Stimulated activated CD4-positive, alpha-beta T cell treated with anti-CD3 and anti-CD28 coated beads, Interleukin-12 subunit alpha, Interleukin-12 subunit beta, amount 100 ng/mL, for 4 hours (primary cell): Measurements from ENCODE around the gene CASQ2.
"Not testable (repeated sequence)": the region's sequence is repeated elsewhere in the genome, so short reads cannot be mapped to it uniquely, and the experiment has no call there.

Experiments used
- DNase-seq: peaks from one replicate; pipeline ENCODE4 v3.0.0-alpha.2; 2020

Gene CASQ2

GRCh38 chr1:115768549-115768948, at the start of gene CASQ2:
Gene CASQ2, minus strand, starts transcription at chr1:115768714. Its CDS starts 173 bp downstream, at chr1:115768541.
- no peak for DNase-seq

- no peak for DNase-seq
Measured at GRCh38 chr1:115815694-115816093, 47.2 kb upstream of the CASQ2 start.

DNA sequence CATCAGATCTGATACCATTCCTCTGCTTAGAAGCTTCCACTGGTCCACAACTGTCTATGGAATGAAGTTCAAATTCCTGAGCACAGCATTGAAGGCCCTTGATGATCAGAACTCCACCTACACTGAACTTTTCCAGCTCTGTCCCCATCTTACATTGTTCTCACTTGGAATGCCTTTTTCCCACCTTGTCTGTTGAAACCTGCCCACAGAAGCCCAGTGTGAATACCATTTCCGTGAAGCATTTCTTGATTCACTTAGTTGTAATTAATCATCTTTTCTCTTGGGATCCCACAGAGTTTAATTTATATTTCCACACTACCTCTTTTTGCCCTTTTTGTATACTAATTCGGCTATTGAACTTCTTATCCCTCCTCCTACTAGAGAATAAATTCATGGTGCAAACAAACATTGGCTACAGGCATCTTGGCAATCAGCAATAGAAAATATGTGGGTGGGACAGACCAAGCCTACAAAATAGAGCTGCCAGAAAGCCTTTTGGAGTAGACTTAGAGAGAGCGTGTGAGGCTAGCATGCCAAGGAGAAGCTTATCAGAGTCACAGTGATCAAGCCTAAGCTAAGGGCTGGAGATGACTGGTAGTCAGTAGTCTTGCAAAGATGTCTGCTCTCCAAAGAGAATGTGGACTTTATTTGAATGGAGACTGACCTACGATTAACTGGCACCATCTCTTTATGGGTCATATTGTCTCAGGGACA, 46.3 kb upstream of the CASQ2 start:
- no peak for DNase-seq

- no peak for DNase-seq
Measured at GRCh38 chr1:115813727-115814126, 45.2 kb upstream of the CASQ2 start.

- DNase-seq: no peak
Measured at GRCh38 chr1:115811140-115811828, 42.8 kb upstream of the CASQ2 start.

DNA sequence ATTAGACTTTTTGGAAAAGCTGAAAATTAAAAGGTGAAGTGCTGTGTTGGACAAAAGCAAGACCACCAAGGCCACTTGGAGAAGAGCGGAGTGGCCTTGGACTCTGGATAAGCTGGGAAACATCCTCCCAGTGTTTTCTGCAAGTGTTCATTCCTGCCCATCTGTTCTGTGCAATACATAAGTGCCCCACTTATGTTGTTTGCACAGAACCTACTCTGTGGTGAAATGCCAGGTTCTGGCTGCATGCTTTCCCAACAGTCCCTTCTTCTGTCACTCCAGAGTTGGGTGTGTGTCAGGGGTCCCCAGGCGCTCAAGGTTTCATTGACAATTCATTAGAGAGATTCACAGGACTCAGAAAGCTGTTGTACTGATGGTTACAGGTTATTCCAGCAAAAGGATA, 42.1 kb upstream of the CASQ2 start:
- DNase-seq: no peak

DNA sequence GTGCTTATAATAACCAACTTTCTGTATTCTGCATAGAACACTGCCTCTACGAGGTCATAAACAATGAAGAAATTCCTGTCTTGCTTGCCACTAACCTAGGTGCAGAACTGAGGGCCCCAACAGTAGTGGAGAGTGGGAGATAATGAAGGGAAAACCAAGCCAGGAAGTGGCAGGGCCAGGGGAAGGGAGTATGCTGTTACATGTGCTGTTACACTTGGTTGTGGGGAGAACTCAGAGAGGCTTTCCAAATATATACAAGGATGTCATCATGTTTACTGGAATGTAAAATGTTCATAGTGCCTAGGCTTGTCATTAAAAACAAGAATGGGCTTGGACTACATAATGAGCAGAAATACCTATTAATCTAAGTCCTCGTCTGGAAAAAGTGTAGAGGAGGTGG, 41.3 kb upstream of the CASQ2 start:
- DNase-seq: no peak

DNA sequence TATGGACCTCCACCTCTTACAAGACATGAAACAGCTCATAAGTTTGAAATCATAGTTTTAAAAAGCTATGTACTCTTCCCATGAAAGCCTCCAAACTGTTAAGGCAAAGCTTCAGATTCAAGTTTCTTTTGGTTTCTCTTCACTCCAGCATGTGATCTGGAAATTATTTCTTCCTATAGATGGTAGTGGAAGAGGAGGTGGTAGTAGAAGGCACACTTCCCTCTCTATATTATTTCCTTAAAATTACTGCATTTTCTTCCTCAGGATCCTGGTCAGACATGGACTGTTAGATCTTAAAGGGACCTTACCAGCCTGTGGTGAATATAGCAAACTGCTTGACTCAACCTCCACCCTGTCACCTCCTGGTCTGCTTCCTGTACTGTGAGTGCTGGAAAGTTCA, 40.6 kb upstream of the CASQ2 start:
- no peak for DNase-seq

- no peak for DNase-seq
Measured at GRCh38 chr1:115807723-115808122, 39.2 kb upstream of the CASQ2 start.

- no peak for DNase-seq
Measured at GRCh38 chr1:115805597-115805996, 37.1 kb upstream of the CASQ2 start.

GRCh38 chr1:115802416-115802815, 33.9 kb upstream of the CASQ2 start:
- DNase-seq: no peak

- no peak for DNase-seq
Measured at GRCh38 chr1:115797486-115797885, 29.0 kb upstream of the CASQ2 start.

DNA sequence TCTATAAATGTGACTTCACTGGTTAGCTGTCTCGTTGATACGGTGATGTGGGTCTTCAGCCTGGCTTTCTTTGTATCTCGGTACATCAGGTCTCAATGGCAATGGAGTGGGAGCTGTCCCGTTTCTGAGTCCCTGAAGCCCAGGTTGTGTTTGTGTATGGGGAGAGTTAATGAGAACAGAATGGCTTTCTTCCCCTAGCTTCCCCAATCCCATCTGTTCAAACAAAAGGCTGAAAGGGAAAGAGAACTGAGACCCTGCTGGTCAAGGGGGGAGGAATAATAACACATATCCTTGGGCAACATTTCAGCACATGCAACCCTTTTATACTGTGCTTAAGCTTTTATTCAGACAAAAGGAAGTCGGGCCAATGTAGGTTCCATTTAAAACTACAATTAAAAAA, 28.4 kb upstream of the CASQ2 start:
- DNase-seq: no peak

DNA sequence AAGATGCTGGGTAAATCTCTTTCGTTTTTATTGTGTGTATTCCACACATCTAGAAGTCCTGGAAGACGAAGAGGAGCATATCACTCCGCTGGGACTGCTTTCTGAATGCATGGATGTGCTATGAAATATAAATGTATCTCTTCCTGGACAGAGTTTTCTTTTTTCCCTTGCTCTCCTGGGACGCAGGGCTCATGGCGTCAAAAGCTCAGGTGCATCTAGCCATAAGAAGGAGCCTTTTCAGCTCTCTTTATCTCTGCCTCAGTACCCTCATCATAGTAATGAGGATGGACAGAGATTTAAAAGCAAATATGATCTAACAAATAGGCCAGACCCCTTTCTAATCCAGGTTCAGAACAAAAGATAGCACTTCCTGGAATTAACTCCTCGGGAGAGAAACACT, 27.5 kb upstream of the CASQ2 start:
- no peak for DNase-seq

- DNase-seq: no peak
Measured at GRCh38 chr1:115794976-115795639, 26.6 kb upstream of the CASQ2 start.

- DNase-seq: no peak
Measured at GRCh38 chr1:115793162-115793561, 24.6 kb upstream of the CASQ2 start.

DNA sequence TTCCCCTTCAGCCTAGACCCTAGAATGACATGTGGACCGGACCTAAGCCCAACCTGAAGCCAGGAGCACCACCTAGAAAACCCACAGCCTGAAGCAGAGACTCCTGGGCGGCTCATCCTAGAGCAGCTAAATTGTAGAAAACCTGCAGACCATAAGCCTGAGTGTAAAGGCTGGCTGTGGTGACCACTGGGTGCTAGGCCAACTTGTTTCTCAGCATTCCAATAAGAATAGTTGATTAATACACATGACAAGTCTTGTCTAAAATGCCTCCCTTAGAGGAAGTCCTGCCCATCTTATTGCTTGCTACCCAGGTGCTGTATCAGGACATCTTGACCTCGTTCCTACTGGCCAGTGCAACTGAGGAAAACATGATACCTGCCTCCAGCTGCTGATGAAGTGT, 23.3 kb upstream of the CASQ2 start:
- no peak for DNase-seq

GRCh38 chr1:115790846-115791245, 22.3 kb upstream of the CASQ2 start:
- no peak for DNase-seq

GRCh38 chr1:115790356-115790755, 21.8 kb upstream of the CASQ2 start:
- no peak for DNase-seq

DNA sequence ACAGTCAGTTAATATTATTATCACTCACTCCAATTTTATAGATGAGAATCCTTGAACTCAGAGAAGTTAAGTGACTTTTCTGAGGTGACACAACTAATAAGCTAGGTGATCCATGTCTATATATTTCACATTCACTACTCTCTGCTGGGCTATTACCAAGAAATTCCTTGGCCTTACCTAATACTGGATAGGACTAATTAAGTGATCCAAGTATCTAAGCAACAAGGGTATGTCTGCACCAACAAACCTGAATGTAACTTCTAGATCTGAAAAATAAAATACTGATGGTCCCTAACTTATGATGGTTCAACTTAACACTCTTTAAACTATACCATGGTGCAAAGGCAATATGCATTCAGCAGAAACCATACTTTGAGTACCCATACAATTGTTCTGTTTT, 14.8 kb upstream of the CASQ2 start:
- DNase-seq: no peak

- no peak for DNase-seq
Measured at GRCh38 chr1:115782571-115783281, 14.2 kb upstream of the CASQ2 start.

DNA sequence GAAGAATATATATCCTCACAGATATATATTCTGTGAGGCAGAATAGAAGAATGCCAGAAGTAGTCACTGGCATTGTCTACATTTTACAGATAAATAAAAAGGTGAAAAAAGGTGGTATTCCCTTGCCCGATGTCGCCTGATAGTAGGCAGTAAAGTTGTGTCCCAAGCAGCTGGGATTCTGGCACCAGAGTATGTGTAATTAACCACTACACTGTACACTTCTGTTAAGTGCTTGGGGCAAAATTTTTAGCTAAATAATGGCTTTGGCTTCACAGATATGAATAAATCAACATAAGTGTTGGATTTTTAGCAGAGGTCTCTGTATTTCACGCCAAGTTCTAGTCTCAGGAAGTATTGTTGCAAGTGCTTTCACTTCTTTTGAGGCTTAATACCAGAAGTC, 13.3 kb upstream of the CASQ2 start:
- no peak for DNase-seq

GRCh38 chr1:115781343-115781742, 12.8 kb upstream of the CASQ2 start:
- no peak for DNase-seq

- DNase-seq: not testable (repeated sequence)
Measured at GRCh38 chr1:115780655-115781054, 12.1 kb upstream of the CASQ2 start.
